Activated B cell treated with CpG ODN at 0.5 μM for 24 hours (primary cell): ENCODE measurements around the gene SYNPO2. TPM values are rescaled to one million over a fixed set of nuclear protein-coding genes. Genes with fewer than 3 reads are reported as not detected.

Source experiments
- ATAC-seq: fragments of 200-7000 bp; cut with Tn5 transposase; one replicate; pipeline ENCODE4 v1.10.0; 2021; ENCODE audit warnings: low read depth, mild to moderate bottlenecking, moderate library complexity
- CTCF ChIA-PET: fragments of 350-600 bp; sonication (Branson Sonifier 250); formaldehyde crosslinking; loops from one replicate; lab custom pipeline; 2021; ENCODE audit warnings: antibody characterized with exemption; lab: Charles Lee
- POLR2A ChIA-PET: fragments of 350-600 bp; sonication (Branson Sonifier 250); formaldehyde crosslinking; loops from one replicate; lab custom pipeline; 2021; ENCODE audit warnings: antibody characterized with exemption; lab: Charles Lee
- DNase-seq: peaks from one replicate; pipeline ENCODE4 v3.0.0; 2022
- H3K27ac Mint-ChIP-seq: one replicate; pipeline ENCODE4 v1.8.0; 2020; ENCODE audit warnings: mixed read lengths
- H3K27me3 Mint-ChIP-seq: one replicate; pipeline ENCODE4 v1.8.0; 2021; ENCODE audit warnings: mixed read lengths
- H3K36me3 Mint-ChIP-seq: one replicate; pipeline ENCODE4 v1.8.0; 2021; ENCODE audit warnings: low read depth, mixed read lengths
- H3K4me1 Mint-ChIP-seq: one replicate; pipeline ENCODE4 v1.8.0; 2021; ENCODE audit warnings: mixed read lengths
- H3K4me3 Mint-ChIP-seq: one replicate; pipeline ENCODE4 v1.8.0; 2020; ENCODE audit warnings: mild to moderate bottlenecking, mixed read lengths
- H3K9me3 Mint-ChIP-seq: one replicate; pipeline ENCODE4 v1.8.0; 2020; ENCODE audit warnings: mixed read lengths
- CTCF ChIP-seq: fragments of 200-600 bp; IDR thresholded peaks from one replicate; pipeline ENCODE4 v1.8.0; 2022; ENCODE audit warnings: antibody characterized with exemption, mild to moderate bottlenecking
- intact Hi-C: fragments of 100-400 bp; cut with micrococcal nuclease; formaldehyde crosslinking; loops from one replicate; pipeline ENCODE4 v1.15.1; 2024
- total RNA-seq: library from RNA; stranded (reverse); gene quantifications from 2 replicates; pipeline ENCODE4 v1.2.3, GENCODE V29; 2022

The SYNPO2 gene
- total RNA-seq, 1 donor from 2014 or later = 0.18 TPM

- POLR2A ChIA-PET = no interaction called here
- no peak for TF ChIP-seq CTCF
- CTCF ChIA-PET = no interaction called here
- ATAC-seq = no peak
- intact Hi-C loops = no loop called here
- peaks cover 4% of the 10 kb centered on the region for H3K27me3 Mint-ChIP-seq
- no peak for DNase-seq
- H3K9me3 Mint-ChIP-seq = peaks cover 5% of the 10 kb centered on the region
- H3K27ac Mint-ChIP-seq = no peak overlapping the region
- H3K36me3 Mint-ChIP-seq = no peaks in the 10 kb centered on the region
- H3K4me3 Mint-ChIP-seq = no peak overlapping the region
- no peaks in the 10 kb centered on the region for H3K4me1 Mint-ChIP-seq
Measured at GRCh38 chr4:118879409-118879808, 9.2 kb upstream of the SYNPO2 start.

DNA sequence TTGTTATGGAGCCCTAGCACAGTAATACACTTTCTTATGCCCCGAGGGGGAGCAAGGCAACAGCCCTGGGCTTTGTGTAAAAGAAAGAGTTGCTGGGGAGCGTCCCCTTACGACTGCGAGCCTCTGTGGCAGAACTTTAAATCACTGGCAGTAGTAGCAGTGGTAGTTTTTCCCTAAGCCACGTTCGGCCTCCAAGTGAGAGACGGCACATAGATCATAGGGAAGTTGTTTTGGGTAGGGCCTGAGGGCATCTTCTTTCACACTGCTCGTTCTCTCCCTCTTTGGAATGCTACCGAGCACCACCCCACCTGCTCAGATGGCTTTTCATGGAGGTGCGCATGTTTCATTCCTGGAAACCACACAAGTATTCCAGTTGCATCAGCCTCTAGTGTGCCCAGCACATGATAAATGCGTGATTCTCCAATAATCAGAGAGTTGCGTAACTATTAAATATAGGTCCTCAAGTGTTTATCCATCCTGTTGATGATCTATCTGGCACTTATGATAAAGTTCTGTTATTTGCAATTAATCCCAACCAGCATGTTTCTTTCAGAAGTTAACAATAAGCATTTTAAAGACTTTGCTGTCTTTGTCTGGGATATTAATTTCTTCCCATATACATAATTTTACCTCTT is 7.0 kb upstream of the SYNPO2 start:
- no peak overlapping the region for H3K4me3 Mint-ChIP-seq
- H3K27ac Mint-ChIP-seq = no peak overlapping the region
- no peaks in the 10 kb centered on the region for H3K36me3 Mint-ChIP-seq
- POLR2A ChIA-PET = no interaction called here
- CTCF ChIA-PET = no interaction called here
- ATAC-seq (no peak), DNase-seq (no peak)
- intact Hi-C loops = no loop called here
- H3K9me3 Mint-ChIP-seq = peaks cover 5% of the 10 kb centered on the region
- TF ChIP-seq CTCF = no peak
- H3K27me3 Mint-ChIP-seq = peaks cover 1% of the 10 kb centered on the region
- no peaks in the 10 kb centered on the region for H3K4me1 Mint-ChIP-seq

- intact Hi-C loops = no loop called here
- ATAC-seq (no peak), DNase-seq (no peak)
- Mint-ChIP-seq H3K4me1 (peaks cover 6% of the 10 kb centered on the region), H3K36me3 (no peaks in the 10 kb centered on the region), H3K9me3 (no peaks in the 10 kb centered on the region), H3K27ac (no peak overlapping the region), H3K27me3 (peaks cover 13% of the 10 kb centered on the region), H3K4me3 (no peak overlapping the region)
- POLR2A ChIA-PET = no interaction called here
- CTCF ChIA-PET = interaction anchor here (1.2 to 1.7 kb wide), 2 partner anchors 112 to 113 kb away, joined by 3 to 4 read pairs; no protein-coding TSS in a partner anchor
- no peak for TF ChIP-seq CTCF
Measured at GRCh38 chr4:118883861-118884260, 4.8 kb upstream of the SYNPO2 start.

DNA sequence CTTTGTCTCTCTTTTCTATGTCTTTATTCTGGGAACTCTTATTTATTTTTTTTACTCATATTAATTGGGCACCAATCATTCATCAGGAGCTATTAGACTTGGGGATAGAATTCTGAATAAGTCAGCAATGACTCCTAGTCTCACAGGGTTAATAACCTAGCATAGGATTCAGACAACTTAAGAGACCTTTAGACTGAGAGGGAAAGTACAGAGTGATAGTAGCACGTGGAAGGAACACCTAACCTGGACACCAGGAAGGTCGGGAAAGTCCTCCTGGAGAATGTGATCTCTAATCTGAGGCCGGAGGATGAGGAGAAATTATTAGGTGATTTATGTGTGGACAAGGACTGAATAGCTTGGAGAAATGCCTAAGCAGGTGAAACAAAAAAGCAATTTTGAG is 3.9 kb upstream of the SYNPO2 start:
- POLR2A ChIA-PET = no interaction called here
- CTCF ChIA-PET = interaction anchor here (1.2 to 1.7 kb wide), 2 partner anchors 113 to 114 kb away, joined by 3 to 4 read pairs; no protein-coding TSS in a partner anchor
- Mint-ChIP-seq H3K27ac (no peak overlapping the region), H3K9me3 (no peaks in the 10 kb centered on the region), H3K36me3 (no peaks in the 10 kb centered on the region), H3K4me3 (no peak overlapping the region), H3K27me3 (peaks cover 20% of the 10 kb centered on the region), H3K4me1 (peaks cover 12% of the 10 kb centered on the region)
- DNase-seq (no peak), ATAC-seq (no peak)
- intact Hi-C loops = no loop called here
- TF ChIP-seq CTCF = no peak

GRCh38 chr4:118889312-118889691 is 648 bp downstream of the SYNPO2 start:
- no peaks in the 10 kb centered on the region for H3K36me3 Mint-ChIP-seq
- H3K27me3 Mint-ChIP-seq = peaks cover 41% of the 10 kb centered on the region
- ChIA-PET POLR2A (no interaction called here), CTCF (interaction anchor here (1.7 to 4.6 kb wide), 3 partner anchors 119 to 151 kb away, joined by 11 to 49 read pairs (median 15); no protein-coding TSS in a partner anchor)
- no peak overlapping the region for H3K27ac Mint-ChIP-seq
- ATAC-seq = no peak
- TF ChIP-seq CTCF = no peak
- DNase-seq = no peak
- no peaks in the 10 kb centered on the region for H3K9me3 Mint-ChIP-seq
- intact Hi-C loops = no loop called here
- peak overlapping the region; percentile 75 for H3K4me3 Mint-ChIP-seq
- peaks cover 16% of the 10 kb centered on the region for H3K4me1 Mint-ChIP-seq
